Hematopoietic multipotent progenitor cell treated with erythropoietin and hydrocortisone succinate and interleukin-3 and kit ligand, for 8 days (in vitro differentiated cells): ENCODE data around the gene EIF3M.
"Not testable (repeated sequence)": the region's sequence is repeated elsewhere in the genome, so short reads cannot be mapped to it uniquely, and the experiment has no call there.

Experiments
- DNase-seq: peaks from one replicate; pipeline ENCODE4 v3.0.0-alpha.2; 2015

The EIF3M gene

GRCh38 chr11:32597921-32598320 is 14.3 kb downstream of the EIF3M start:
- no peak for DNase-seq

- DNase-seq, result no peak
Observed at GRCh38 chr11:32602657-32603415, 19.2 kb downstream of the EIF3M start.

DNA sequence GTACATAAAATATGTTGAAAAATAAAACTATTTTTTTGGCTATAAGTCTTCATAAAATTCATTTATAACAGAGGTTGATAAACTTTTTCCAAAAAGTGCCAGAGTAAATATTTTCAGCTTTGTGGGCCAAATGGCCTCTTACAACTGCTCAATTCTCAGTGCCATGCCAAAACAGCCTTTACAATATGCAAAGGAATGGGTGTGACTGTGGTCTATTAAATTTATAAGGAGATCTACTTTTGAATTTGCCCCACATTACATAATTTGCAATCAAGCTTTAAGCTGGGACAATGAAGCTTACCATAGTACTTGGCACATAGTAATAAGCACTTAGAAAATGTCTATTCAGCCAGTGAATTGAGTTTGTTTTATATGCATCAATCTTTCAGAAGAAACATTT is 22.6 kb downstream of the EIF3M start:
- no peak for DNase-seq

DNA sequence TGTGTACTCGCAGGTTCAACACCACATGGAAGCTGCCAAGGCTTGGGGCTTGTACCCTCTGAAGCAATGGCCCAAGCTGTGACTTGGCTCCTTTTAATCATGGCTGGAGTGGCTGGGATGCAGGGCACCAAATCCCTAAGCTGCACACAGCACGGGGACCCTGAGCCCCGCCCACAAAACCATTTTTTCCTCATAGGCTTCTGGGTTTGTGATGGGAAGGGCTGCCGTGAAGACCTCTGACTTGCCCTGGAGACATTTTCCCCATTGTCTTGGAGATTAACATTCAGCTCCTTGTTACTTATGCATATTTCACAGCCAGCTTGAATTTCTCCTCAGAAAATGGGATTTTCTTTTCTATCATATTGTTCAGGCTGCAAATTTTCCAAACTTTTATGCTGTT is 25.2 kb downstream of the EIF3M start:
- not testable (repeated sequence) for DNase-seq

DNA sequence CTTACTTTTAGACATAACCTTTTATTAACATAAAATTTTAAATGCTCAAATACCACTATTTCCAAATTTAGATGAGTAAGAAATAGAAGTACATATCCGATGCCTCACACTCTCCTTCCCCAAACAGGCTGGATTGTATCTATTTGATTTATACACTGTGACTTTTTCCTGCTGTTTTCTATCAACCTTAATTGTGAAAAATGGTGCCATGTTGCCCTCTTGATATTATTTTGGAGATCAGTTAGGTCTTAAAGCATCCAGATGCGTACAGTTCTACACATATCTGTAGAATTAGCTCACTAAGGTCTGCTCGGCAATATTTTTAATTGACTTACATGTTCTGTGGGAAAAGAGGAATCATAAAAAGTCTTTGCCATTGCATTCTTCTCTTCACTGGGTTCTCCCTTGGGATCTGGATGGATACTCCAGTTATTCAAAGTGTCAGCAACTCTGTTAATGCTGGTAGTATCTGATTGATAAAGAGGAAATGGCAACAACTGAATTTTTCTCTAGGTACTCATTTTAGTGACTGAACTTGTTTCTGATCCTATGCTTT is 27.2 kb downstream of the EIF3M start:
- DNase-seq, result no peak

GRCh38 chr11:32613500-32614151 is 30.0 kb downstream of the EIF3M start:
- DNase-seq, result no peak

DNA sequence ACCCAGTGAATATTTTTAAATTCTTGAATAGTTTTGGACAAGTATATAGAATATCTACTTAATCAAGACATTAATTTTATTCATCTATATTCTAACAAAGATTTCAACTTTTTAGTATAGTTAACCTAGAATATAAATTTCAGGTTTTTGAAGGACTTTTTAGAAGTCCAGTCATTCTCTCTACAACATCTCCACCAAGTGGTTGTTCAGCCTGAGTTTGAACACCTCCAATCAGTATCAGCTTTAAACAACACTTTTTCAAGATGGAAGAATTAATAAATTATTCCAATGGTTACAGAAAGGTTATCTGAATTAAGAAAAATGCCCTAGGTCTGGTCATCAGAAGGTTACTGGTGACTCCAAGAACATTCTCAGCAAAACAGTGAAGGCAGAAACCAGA is 31.8 kb downstream of the EIF3M start:
- DNase-seq, result peak; percentile 22

GRCh38 chr11:32616903-32617302 is 33.3 kb downstream of the EIF3M start:
- DNase-seq, result no peak

- DNase-seq, result no peak
Observed at GRCh38 chr11:32630844-32631243, 47.2 kb downstream of the EIF3M start.

GRCh38 chr11:32635819-32636218 is 52.2 kb downstream of the EIF3M start:
- DNase-seq, result no peak

DNA sequence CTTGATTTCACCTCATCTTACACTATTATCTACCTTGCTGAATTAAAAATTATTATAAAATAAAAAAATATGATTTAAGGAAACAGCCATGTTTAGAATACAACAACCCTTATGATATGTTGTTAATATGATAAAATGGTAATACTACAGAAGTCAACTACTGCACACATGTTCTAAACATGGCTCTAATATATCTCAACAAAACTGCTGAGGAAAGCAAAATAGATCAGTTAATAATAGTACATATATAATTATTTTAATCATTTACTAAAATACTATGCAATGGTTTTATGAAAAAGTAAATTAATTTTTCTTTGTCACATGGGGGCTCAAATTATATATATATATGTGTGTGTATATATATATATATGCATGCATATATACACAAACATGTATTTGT is 57.7 kb downstream of the EIF3M start:
- DNase-seq, result no peak

- DNase-seq, result no peak
Observed at GRCh38 chr11:32643526-32643925, 59.9 kb downstream of the EIF3M start.
